Neural cell (in vitro differentiated cells): Measurements from ENCODE around the gene DNM1. TPM values are rescaled to one million over a fixed set of nuclear protein-coding genes. Genes with fewer than 3 reads are reported as not detected.

Experiments
- H2AFZ ChIP-seq: fragments of 200-600, 300-800 bp; sonication (generic), shearing (Covaris generic); 2 replicates; pipeline ENCODE4 v1.6.0; 2014; ENCODE audit warnings: low read depth, mild to moderate bottlenecking, antibody characterized with exemption, low read length, moderate library complexity
- H3F3A ChIP-seq: fragments of 200-600 bp; shearing (Covaris generic); 2 replicates; pipeline ENCODE4 v1.6.1; 2016; ENCODE audit warnings: mild to moderate bottlenecking, moderate library complexity, mixed read lengths, antibody characterized with exemption, low read length; ENCODE audit not compliant: insufficient read depth, poor library complexity, severe bottlenecking
- H3K27ac ChIP-seq: fragments of 200-600, 300-800 bp; sonication (generic), shearing (Covaris generic); 2 replicates; pipeline ENCODE4 v1.5.1; 2014; ENCODE audit warnings: mild to moderate bottlenecking, low read length, moderate library complexity
- H3K27me3 ChIP-seq: fragments of 300-800, 200-600 bp; sonication (generic), shearing (Covaris generic); 2 replicates; pipeline ENCODE4 v1.6.0; 2014; ENCODE audit warnings: mild to moderate bottlenecking, low read depth, low read length, moderate library complexity; ENCODE audit not compliant: insufficient read depth
- H3K36me3 ChIP-seq: fragments of 300-800, 200-600 bp; sonication (generic), shearing (Covaris generic); 2 replicates; pipeline ENCODE4 v1.5.1; 2014; ENCODE audit warnings: mild to moderate bottlenecking, antibody characterized with exemption, low read length, moderate library complexity; ENCODE audit not compliant: insufficient read depth
- H3K4me2 ChIP-seq: fragments of 300-800, 200-600 bp; sonication (generic), shearing (Covaris generic); 2 replicates; pipeline ENCODE4 v1.6.0; 2014; ENCODE audit warnings: mild to moderate bottlenecking, low read length
- H3K4me3 ChIP-seq: fragments of 300-800, 200-600 bp; sonication (generic), shearing (Covaris generic); 2 replicates; pipeline ENCODE4 v1.5.1; 2014; ENCODE audit warnings: mild to moderate bottlenecking, low read length, moderate library complexity
- H3K79me2 ChIP-seq: fragments of 200-600 bp; shearing (Covaris generic); replicated peaks from 2 replicates; pipeline ENCODE4 v1.6.0; 2014; ENCODE audit warnings: mild to moderate bottlenecking, low read length, moderate library complexity; ENCODE audit not compliant: insufficient read depth
- H3K9ac ChIP-seq: fragments of 300-800, 200-600 bp; sonication (generic), shearing (Covaris generic); 2 replicates; pipeline ENCODE4 v1.6.1; 2016; ENCODE audit warnings: mild to moderate bottlenecking, low read length, mixed read lengths
- H3K9me2 ChIP-seq: fragments of 200-600 bp; shearing (Covaris generic); 2 replicates; pipeline ENCODE4 v1.6.1; 2016; ENCODE audit warnings: mild to moderate bottlenecking, low read length, mixed read lengths; ENCODE audit not compliant: insufficient read depth
- H3K9me3 ChIP-seq: fragments of 200-600, 300-800 bp; sonication (generic), shearing (Covaris generic); 2 replicates; pipeline ENCODE4 v1.6.1; 2016; ENCODE audit warnings: mild to moderate bottlenecking, mixed run types, low read length, moderate library complexity, mixed read lengths
- H4K20me1 ChIP-seq: fragments of 200-600 bp; shearing (Covaris generic); 2 replicates; pipeline ENCODE4 v1.6.1; 2016; ENCODE audit warnings: mild to moderate bottlenecking, mixed run types; ENCODE audit not compliant: insufficient read depth
- CTCF ChIP-seq: fragments of 450-650 bp; IDR thresholded peaks from 2 replicates; pipeline ENCODE4 v1.5.1; 2014; ENCODE audit warnings: antibody characterized with exemption, mild to moderate bottlenecking, moderate library complexity; ENCODE audit not compliant: poor library complexity, severe bottlenecking
- EP300 ChIP-seq: fragments of 450-650 bp; conservative IDR thresholded peaks from 2 replicates; pipeline ENCODE4 v1.6.1; 2014; ENCODE audit warnings: antibody characterized with exemption, mild to moderate bottlenecking, moderate library complexity; ENCODE audit not compliant: poor library complexity, severe bottlenecking
- EZH2 ChIP-seq: fragments of 200-600, 300-800 bp; shearing (Covaris generic), sonication (generic); IDR thresholded peaks from 2 replicates; pipeline ENCODE4 v1.6.1; 2014; ENCODE audit warnings: antibody characterized with exemption, low read length, borderline replicate concordance, mild to moderate bottlenecking; ENCODE audit not compliant: insufficient read depth, poor library complexity, severe bottlenecking
- MXI1 ChIP-seq: fragments of 450-650 bp; conservative IDR thresholded peaks from 2 replicates; pipeline ENCODE4 v1.6.1; 2014; ENCODE audit warnings: antibody characterized with exemption, mild to moderate bottlenecking; ENCODE audit not compliant: poor library complexity, severe bottlenecking
- POLR2AphosphoS5 ChIP-seq: IDR thresholded peaks from 2 replicates; pipeline ENCODE4 v1.6.1; 2012
- RAD21 ChIP-seq: fragments of 450-650 bp; conservative IDR thresholded peaks from 2 replicates; pipeline ENCODE4 v1.6.1; 2014; ENCODE audit warnings: antibody characterized with exemption, mild to moderate bottlenecking, moderate library complexity
- REST ChIP-seq: IDR thresholded peaks from 2 replicates; pipeline ENCODE4 v1.6.1; 2012; ENCODE audit warnings: borderline replicate concordance
- SMC3 ChIP-seq: fragments of 450-650 bp; conservative IDR thresholded peaks from 2 replicates; pipeline ENCODE4 v1.6.1; 2014; ENCODE audit warnings: antibody characterized with exemption, mild to moderate bottlenecking, moderate library complexity; ENCODE audit not compliant: poor library complexity
- TAF1 ChIP-seq: IDR thresholded peaks from 2 replicates; pipeline ENCODE4 v1.6.1; 2012; ENCODE audit warnings: low read depth
- polyA plus RNA-seq: library from polyadenylated mRNA; depleted of rRNA; stranded (reverse); fragments of >200 nt; gene quantifications from 2 replicates; pipeline ENCODE4 v1.2.3, GENCODE V29; 2014

The DNM1 gene
- polyA plus RNA-seq, 1 donor from 2014 or later = 104 TPM

GRCh38 chr9:128215491-128216409 is 12.6 kb downstream of the DNM1 start:
- H2AFZ ChIP-seq = no peak overlapping the region
- H3K4me3 ChIP-seq = no peak overlapping the region
- no peaks in the 10 kb centered on the region for H3K27me3 ChIP-seq
- TF ChIP-seq MXI1 (no peak), EP300 (no peak), POLR2AphosphoS5 (no peak), TAF1 (no peak), SMC3 (no peak), CTCF (no peak)
- H3F3A ChIP-seq = no peaks in the 10 kb centered on the region
- no peaks in the 10 kb centered on the region for H3K9me2 ChIP-seq
- no peak overlapping the region for H3K4me2 ChIP-seq
- H3K9ac ChIP-seq = no peak overlapping the region
- no peak overlapping the region for H3K27ac ChIP-seq
- peaks cover 7% of the 10 kb centered on the region for H3K36me3 ChIP-seq
- H3K79me2 ChIP-seq = no peaks in the 10 kb centered on the region
- H4K20me1 ChIP-seq = no peaks in the 10 kb centered on the region
- H3K9me3 ChIP-seq = no peaks in the 10 kb centered on the region

- no peak for TF ChIP-seq RAD21
- no peak for TF ChIP-seq MXI1
- no peak for TF ChIP-seq REST
- TF ChIP-seq TAF1 = no peak
- TF ChIP-seq EZH2 = no peak
- TF ChIP-seq CTCF = no peak
- TF ChIP-seq SMC3 = no peak
- no peak for TF ChIP-seq EP300
- no peak for TF ChIP-seq POLR2AphosphoS5
- H3K79me2 ChIP-seq = no peaks in the 10 kb centered on the region
- H3K4me2 ChIP-seq = no peak overlapping the region
- no peaks in the 10 kb centered on the region for H3K27me3 ChIP-seq
- no peaks in the 10 kb centered on the region for H3K9me2 ChIP-seq
- no peak overlapping the region for H2AFZ ChIP-seq
- H3K36me3 ChIP-seq = peaks cover 7% of the 10 kb centered on the region
- no peak overlapping the region for H3K4me3 ChIP-seq
- H3K9ac ChIP-seq = no peak overlapping the region
- H3K27ac ChIP-seq = no peak overlapping the region
- no peaks in the 10 kb centered on the region for H3F3A ChIP-seq
- no peaks in the 10 kb centered on the region for H4K20me1 ChIP-seq
- no peaks in the 10 kb centered on the region for H3K9me3 ChIP-seq
These were observed 13.8 kb downstream of the DNM1 start for GRCh38 chr9:128216781-128217553.
